BE2C (cell line): ENCODE measurements around the gene IGFBP7.

ENCODE experiments used
- DNase-seq: peaks from one replicate; pipeline ENCODE4 v3.0.0-alpha.2; 2020
- H3K27me3 ChIP-seq: fragments of 250-450 bp; sonication (Bioruptor Pico); 2 replicates; pipeline ENCODE4 v1.5.1; 2020; ENCODE audit warnings: mild to moderate bottlenecking
- H3K36me3 ChIP-seq: fragments of 250-450 bp; sonication (Bioruptor Pico); 2 replicates; pipeline ENCODE4 v1.5.1; 2020; ENCODE audit warnings: mild to moderate bottlenecking
- H3K4me1 ChIP-seq: fragments of 250-450 bp; sonication (Bioruptor Pico); 2 replicates; pipeline ENCODE4 v1.5.1; 2020
- H3K4me3 ChIP-seq: 2 replicates; pipeline ENCODE4 v1.5.1; 2011; ENCODE audit warnings: low read depth, low read length
- H3K9me3 ChIP-seq: fragments of 250-450 bp; sonication (Bioruptor Pico); 2 replicates; pipeline ENCODE4 v1.5.1; 2020
- TF ChIP-seq, protein P1 (sequence below): IDR thresholded peaks from 2 replicates; pipeline ENCODE4 v1.5.1; 2012; ENCODE audit warnings: mild to moderate bottlenecking, low read depth, low read length

IGFBP7 gene

DNA sequence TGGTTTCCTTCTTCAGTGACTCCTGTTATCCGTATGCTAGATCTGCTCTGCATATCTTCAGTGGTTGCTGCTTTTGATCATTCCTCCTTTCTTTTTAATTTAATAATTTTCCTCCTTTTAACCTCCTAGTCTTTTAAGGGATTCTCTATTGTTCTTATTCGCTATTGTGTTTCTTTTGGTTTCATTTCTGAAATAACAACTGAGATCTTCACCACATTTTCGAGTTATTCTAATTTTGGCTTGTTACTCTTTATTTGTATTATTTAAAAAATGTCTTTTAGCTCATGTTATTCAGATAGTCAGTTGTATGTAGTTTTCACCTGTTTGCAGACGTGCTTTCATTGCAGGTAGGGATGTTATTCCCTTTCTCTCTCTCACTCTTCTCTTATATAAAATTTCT is 24.9 kb downstream of the IGFBP7 start:
- TF ChIP-seq, protein P1, sequence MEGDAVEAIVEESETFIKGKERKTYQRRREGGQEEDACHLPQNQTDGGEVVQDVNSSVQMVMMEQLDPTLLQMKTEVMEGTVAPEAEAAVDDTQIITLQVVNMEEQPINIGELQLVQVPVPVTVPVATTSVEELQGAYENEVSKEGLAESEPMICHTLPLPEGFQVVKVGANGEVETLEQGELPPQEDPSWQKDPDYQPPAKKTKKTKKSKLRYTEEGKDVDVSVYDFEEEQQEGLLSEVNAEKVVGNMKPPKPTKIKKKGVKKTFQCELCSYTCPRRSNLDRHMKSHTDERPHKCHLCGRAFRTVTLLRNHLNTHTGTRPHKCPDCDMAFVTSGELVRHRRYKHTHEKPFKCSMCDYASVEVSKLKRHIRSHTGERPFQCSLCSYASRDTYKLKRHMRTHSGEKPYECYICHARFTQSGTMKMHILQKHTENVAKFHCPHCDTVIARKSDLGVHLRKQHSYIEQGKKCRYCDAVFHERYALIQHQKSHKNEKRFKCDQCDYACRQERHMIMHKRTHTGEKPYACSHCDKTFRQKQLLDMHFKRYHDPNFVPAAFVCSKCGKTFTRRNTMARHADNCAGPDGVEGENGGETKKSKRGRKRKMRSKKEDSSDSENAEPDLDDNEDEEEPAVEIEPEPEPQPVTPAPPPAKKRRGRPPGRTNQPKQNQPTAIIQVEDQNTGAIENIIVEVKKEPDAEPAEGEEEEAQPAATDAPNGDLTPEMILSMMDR: no peak
- H3K27me3 ChIP-seq: no peaks in the 10 kb centered on the region
- no peaks in the 10 kb centered on the region for H3K9me3 ChIP-seq
- no peaks in the 10 kb centered on the region; the same call in 1 of the 2 replicates for H3K4me1 ChIP-seq
- DNase-seq: no peak
- H3K36me3 ChIP-seq: no peaks in the 10 kb centered on the region
- no peak overlapping the region for H3K4me3 ChIP-seq

- no peak for DNase-seq
- Histone ChIP-seq H3K27me3 (no peaks in the 10 kb centered on the region), H3K9me3 (no peaks in the 10 kb centered on the region), H3K36me3 (no peaks in the 10 kb centered on the region), H3K4me3 (no peak overlapping the region), H3K4me1 (no peaks in the 10 kb centered on the region; the same call in 1 of the 2 replicates)
- TF ChIP-seq, protein P1: no peak
Observed at GRCh38 chr4:57084360-57084759, 25.8 kb downstream of the IGFBP7 start.

DNA sequence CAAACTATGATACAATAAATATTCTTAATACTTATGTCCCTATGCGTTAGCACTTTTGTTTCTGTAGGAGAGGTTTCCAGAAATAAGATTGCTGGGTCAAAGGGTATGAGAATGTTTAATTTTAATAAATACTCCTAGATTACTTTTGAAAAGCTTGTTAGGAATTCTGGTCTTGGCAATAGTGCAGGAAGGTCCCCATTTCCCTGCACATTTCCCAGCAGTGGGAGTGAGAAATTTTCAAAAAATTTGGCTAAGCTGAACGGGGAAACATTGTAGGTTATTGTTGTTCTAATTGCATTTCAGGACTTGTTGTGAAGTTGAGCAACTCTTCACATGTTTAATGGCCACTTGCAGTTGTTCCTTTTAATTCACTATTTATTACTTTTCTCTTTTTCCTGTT is 27.1 kb downstream of the IGFBP7 start:
- no peak overlapping the region for H3K4me3 ChIP-seq
- no peaks in the 10 kb centered on the region for H3K36me3 ChIP-seq
- no peaks in the 10 kb centered on the region for H3K9me3 ChIP-seq
- TF ChIP-seq, protein P1: no peak
- H3K4me1 ChIP-seq: no peaks in the 10 kb centered on the region
- no peak for DNase-seq
- no peaks in the 10 kb centered on the region for H3K27me3 ChIP-seq

DNA sequence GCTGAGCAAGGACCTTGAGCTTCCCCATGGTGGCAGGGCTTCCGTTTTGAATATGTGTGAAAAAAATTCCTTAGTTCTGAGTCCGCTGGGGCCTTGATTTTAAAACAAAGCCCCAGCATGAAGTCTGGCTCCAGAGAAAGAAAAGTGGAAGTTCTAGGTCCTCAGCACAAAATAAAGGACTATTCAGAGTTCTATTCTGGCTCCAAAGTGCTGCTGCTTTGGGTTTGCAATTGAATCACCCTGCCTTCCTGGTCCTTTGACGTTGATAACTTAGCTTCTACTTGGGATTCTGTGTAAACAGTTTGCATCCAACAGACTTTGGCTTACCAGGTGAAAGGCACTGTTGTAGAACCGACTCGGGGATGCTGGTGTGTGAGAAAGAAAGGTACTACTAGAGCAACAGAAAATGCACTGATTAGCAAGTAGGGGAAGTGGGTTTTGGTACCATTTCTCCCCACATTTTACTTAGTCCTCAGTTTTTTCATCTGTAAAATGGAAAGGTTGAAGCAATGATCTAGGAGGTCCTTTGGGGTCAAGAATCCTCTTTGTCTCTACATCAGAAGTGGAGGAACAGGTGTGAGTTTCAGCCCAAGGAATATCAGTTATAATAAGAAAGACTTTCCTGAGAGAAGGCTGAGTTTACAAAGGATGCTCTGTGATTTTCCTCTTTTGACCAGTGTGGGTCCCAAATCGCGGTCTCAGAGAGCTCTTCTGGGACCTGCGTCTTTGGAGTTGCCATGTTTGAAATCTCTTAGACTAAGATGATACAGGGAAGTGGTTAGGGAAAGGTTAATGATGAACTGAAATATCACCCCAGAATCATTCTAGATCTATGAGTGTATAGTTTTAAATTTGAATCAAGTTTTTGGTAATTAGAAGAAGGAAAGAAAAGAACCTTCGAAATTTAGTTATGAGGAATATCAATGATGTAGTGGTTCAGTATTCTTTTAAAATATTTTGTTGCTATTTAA is 28.2 kb downstream of the IGFBP7 start:
- Histone ChIP-seq H3K4me3 (no peak overlapping the region), H3K36me3 (no peaks in the 10 kb centered on the region), H3K9me3 (no peaks in the 10 kb centered on the region), H3K4me1 (no peaks in the 10 kb centered on the region), H3K27me3 (no peaks in the 10 kb centered on the region)
- TF ChIP-seq, protein P1: no peak
- DNase-seq: no peak

DNA sequence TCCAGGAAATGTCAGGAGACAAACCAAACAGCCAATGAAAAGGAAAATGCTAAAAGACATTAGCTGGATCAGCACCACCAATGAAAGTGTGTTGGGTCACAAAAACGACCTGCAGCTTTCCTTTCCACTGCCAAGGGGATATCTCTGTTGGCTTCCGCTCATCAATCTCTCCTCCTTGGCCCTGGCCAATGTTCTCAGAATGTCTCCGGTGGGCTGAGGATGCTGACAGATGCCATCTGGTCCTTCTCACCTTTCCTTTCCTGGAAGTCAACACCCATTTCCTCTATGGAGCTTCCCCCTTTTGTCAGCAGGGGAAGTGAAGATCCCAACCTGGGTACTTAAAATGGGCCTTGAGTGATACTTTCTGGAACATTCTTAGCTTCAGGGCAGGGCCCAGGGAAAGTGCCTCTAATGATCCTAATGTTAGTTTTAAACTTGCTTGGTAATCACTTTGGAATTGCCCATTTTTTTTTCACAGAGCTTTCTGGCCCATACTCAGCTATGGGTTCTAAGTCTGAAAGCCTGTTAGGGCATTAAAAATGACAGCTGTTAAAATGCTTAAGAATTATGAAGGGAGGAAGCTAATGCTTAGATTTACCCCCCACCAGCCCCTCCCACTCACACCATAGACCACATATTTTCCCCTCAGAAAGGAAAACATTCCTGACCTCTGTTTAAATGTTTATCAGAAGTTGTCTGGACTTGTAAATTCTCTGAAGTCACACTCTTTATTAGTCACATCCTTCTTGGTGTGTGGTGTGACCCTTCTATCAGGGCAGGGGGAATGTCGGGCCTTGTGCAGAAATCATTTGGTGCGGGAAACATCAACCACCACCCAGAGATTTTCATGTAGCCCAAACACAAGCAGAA is 29.2 kb downstream of the IGFBP7 start:
- no peaks in the 10 kb centered on the region for H3K27me3 ChIP-seq

More for the DNA sequence above, 29.2 kb downstream of the IGFBP7 start:
- Histone ChIP-seq H3K36me3 (no peaks in the 10 kb centered on the region), H3K4me1 (no peaks in the 10 kb centered on the region), H3K4me3 (no peak overlapping the region), H3K9me3 (no peaks in the 10 kb centered on the region)
- TF ChIP-seq, protein P1: no peak
- DNase-seq: no peak
